DND-41 (cell line): Measurements from ENCODE around the gene ZMIZ1.

ENCODE experiments used
- EZH2 ChIP-seq: IDR thresholded peaks from 3 replicates; pipeline ENCODE4 v1.6.1; 2012; ENCODE audit warnings: borderline replicate concordance, low read depth, mild to moderate bottlenecking, moderate library complexity, low read length, inconsistent platforms; ENCODE audit not compliant: severe bottlenecking
- TF ChIP-seq, protein P1 (sequence below): IDR thresholded peaks from 2 replicates; pipeline ENCODE4 v1.5.1; 2012; ENCODE audit warnings: borderline replicate concordance, low read length, moderate library complexity, mild to moderate bottlenecking; ENCODE audit not compliant: poor library complexity, severe bottlenecking; ENCODE audit errors: extremely low read depth

DNA sequence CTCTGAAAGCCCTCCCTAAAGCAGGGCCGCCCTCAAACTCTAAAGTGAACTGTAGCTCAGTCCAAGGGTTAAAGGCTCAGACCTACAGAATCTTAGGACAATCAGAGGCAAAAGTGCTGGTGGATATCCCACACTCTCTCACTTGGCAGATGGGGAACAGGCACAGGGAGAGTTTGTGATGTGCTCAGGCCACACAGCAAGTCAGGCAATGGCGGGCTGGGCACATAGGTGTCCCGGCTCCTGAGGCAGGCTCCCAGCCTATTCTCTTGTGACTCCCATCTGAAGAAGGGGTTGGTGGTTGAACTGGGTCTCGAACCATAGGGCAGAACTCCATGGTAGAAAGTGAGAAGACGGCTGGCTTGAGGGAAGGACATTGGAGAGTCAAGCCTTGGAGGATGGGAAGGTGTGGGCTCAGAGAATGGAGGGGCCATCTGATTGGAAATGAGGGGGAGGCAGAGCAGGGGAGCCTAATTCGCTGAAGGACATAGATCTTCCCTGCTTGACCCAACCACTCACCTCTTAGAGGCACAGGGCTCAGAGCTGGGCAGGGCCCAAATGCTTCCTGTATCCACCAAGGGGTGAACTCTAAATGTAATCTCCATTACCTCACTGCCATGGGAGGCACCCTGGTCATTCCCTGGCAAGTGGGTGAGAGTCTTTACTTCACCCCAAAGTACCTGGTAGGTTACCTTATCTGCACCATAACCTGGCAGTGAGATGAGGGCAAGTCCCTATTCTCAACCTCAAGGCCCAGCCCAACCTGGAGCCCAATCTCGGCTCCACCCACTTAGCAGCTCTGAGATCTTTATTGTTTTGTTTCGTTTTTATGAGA is 4.9 kb upstream of the ZMIZ1 start:
- TF ChIP-seq, protein P1, sequence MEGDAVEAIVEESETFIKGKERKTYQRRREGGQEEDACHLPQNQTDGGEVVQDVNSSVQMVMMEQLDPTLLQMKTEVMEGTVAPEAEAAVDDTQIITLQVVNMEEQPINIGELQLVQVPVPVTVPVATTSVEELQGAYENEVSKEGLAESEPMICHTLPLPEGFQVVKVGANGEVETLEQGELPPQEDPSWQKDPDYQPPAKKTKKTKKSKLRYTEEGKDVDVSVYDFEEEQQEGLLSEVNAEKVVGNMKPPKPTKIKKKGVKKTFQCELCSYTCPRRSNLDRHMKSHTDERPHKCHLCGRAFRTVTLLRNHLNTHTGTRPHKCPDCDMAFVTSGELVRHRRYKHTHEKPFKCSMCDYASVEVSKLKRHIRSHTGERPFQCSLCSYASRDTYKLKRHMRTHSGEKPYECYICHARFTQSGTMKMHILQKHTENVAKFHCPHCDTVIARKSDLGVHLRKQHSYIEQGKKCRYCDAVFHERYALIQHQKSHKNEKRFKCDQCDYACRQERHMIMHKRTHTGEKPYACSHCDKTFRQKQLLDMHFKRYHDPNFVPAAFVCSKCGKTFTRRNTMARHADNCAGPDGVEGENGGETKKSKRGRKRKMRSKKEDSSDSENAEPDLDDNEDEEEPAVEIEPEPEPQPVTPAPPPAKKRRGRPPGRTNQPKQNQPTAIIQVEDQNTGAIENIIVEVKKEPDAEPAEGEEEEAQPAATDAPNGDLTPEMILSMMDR: no peak
- TF ChIP-seq EZH2: no peak
